ENCODE data around the gene NEK10.

Gene NEK10

DNA sequence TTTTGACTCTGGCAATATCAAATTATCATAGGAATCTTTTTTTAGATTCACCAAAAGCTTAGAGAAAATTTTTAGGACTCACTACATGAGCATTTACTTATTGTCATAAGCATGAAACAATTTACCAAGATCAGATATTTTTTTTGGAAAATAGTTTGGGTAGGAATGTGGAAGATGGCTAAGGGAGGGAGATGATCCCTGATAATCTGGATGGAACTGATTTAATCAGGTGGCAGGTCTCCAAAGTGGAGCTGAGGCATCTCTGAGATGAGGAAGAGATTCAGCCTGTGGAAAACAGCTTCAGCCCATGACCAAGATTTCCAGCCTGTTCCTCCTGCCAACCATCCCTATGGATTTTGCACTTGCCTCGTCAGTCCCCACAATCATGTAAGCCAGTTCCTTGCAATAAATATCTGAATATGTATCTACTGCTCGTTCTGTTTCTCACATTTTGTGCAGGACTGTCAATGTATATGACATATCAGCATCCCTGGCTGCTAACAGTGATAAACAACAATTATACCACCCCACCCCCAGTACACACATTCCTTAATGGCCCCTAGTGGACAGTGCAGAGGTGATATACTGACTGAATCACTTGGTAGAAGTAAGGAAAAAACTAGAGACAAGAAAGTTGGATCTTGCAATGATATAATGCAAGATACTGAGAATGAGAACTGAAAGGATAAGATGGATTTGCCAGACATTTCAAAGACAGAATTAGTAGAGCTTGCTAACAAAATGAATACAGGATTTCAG lies 183.8 kb downstream of the NEK10 start:
- no peak overlapping the region for H3K27ac ChIP-seq (ENCODE audit: poor library complexity, severe bottlenecking)
- TF ChIP-seq CTCF (IDR thresholded peaks at IDR 0.05; ENCODE audit: poor library complexity, severe bottlenecking) = no peak
- ATAC-seq (ENCODE audit: low read depth) = no peak
- H3K27me3 ChIP-seq (ENCODE audit: insufficient read depth, poor library complexity, severe bottlenecking) = peaks cover 3% of the 10 kb centered on the region
- H3K4me3 ChIP-seq (ENCODE audit: severe bottlenecking) = no peak overlapping the region
- DNase-seq (ENCODE audit: low spot score) = no peak
- H3K36me3 ChIP-seq (ENCODE audit: low read depth) = no peaks in the 10 kb centered on the region
- no peaks in the 10 kb centered on the region for H3K9me3 ChIP-seq (ENCODE audit: severe bottlenecking)
- no peaks in the 10 kb centered on the region for H3K4me1 ChIP-seq (ENCODE audit: insufficient read depth, poor library complexity, severe bottlenecking)

DNA sequence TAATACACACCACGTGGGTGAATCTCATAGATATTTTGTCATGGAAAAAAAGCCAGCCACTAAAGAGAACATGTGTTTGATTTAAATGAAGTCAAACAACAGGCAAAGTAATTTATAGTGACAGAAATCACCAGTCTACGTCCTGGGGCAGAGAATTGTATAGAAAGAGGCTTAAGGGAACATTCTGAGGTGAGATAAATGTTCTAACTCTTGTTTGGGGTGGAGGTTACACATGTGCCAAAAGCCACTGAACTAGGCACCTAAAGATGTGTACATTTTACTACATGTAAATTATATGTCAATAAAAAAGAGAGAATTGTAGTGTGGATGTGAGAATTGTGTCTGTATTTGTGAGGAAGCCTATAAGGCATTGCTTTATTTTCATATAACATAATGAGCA lies 184.9 kb downstream of the NEK10 start:
- DNase-seq (ENCODE audit: low spot score) (no peak), ATAC-seq (ENCODE audit: low read depth) (no peak)
- H3K27me3 ChIP-seq (ENCODE audit: insufficient read depth, poor library complexity, severe bottlenecking) = peaks cover 3% of the 10 kb centered on the region
- H3K4me3 ChIP-seq (ENCODE audit: severe bottlenecking) = no peak overlapping the region
- H3K36me3 ChIP-seq (ENCODE audit: low read depth) = no peaks in the 10 kb centered on the region
- no peak for TF ChIP-seq CTCF (IDR thresholded peaks at IDR 0.05; ENCODE audit: poor library complexity, severe bottlenecking)
- no peaks in the 10 kb centered on the region for H3K9me3 ChIP-seq (ENCODE audit: severe bottlenecking)
- H3K4me1 ChIP-seq (ENCODE audit: insufficient read depth, poor library complexity, severe bottlenecking) = no peaks in the 10 kb centered on the region
- H3K27ac ChIP-seq (ENCODE audit: poor library complexity, severe bottlenecking) = no peak overlapping the region

- TF ChIP-seq CTCF (IDR thresholded peaks at IDR 0.05; ENCODE audit: poor library complexity, severe bottlenecking) = no peak
- DNase-seq (ENCODE audit: low spot score) = no peak
- Histone ChIP-seq H3K27ac (ENCODE audit: poor library complexity, severe bottlenecking) (no peak overlapping the region), H3K36me3 (ENCODE audit: low read depth) (no peaks in the 10 kb centered on the region), H3K4me3 (ENCODE audit: severe bottlenecking) (no peak overlapping the region), H3K27me3 (ENCODE audit: insufficient read depth, poor library complexity, severe bottlenecking) (no peaks in the 10 kb centered on the region), H3K9me3 (ENCODE audit: severe bottlenecking) (no peaks in the 10 kb centered on the region), H3K4me1 (ENCODE audit: insufficient read depth, poor library complexity, severe bottlenecking) (no peaks in the 10 kb centered on the region)
- no peak for ATAC-seq (ENCODE audit: low read depth)
Observed at GRCh38 chr3:27176256-27176655, 192.9 kb downstream of the NEK10 start.

- DNase-seq (ENCODE audit: low spot score) (no peak), ATAC-seq (ENCODE audit: low read depth) (no peak)
- H3K4me1 ChIP-seq (ENCODE audit: insufficient read depth, poor library complexity, severe bottlenecking) = no peaks in the 10 kb centered on the region
- no peaks in the 10 kb centered on the region for H3K9me3 ChIP-seq (ENCODE audit: severe bottlenecking)
- H3K27ac ChIP-seq (ENCODE audit: poor library complexity, severe bottlenecking) = no peak overlapping the region
- no peak for TF ChIP-seq CTCF (IDR thresholded peaks at IDR 0.05; ENCODE audit: poor library complexity, severe bottlenecking)
- H3K36me3 ChIP-seq (ENCODE audit: low read depth) = no peaks in the 10 kb centered on the region
- no peak overlapping the region for H3K4me3 ChIP-seq (ENCODE audit: severe bottlenecking)
- no peaks in the 10 kb centered on the region for H3K27me3 ChIP-seq (ENCODE audit: insufficient read depth, poor library complexity, severe bottlenecking)
Observed at GRCh38 chr3:27174530-27174929, 194.7 kb downstream of the NEK10 start.

DNA sequence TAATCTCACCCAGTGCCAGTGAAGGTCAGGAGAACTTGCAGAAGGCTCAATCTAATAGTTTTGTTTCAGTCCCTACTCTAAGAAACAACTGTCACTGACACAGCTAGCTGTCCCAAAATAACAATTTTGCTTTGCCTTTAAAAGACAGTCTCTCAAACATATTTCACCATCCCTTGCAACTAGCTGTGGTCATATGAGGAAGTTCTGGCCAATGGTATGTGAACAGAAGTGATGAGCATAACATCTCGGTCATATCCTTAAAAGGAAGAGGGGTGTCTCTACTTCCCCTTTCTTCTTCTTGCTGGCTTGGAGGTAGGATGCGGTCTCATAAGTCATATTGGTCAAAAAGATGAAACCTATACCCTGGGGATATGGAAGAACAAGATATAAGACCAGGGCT lies 198.1 kb downstream of the NEK10 start:
- no peak for TF ChIP-seq CTCF (IDR thresholded peaks at IDR 0.05; ENCODE audit: poor library complexity, severe bottlenecking)
- Histone ChIP-seq H3K27ac (ENCODE audit: poor library complexity, severe bottlenecking) (no peak overlapping the region), H3K4me1 (ENCODE audit: insufficient read depth, poor library complexity, severe bottlenecking) (no peaks in the 10 kb centered on the region), H3K9me3 (ENCODE audit: severe bottlenecking) (no peaks in the 10 kb centered on the region), H3K36me3 (ENCODE audit: low read depth) (no peaks in the 10 kb centered on the region), H3K27me3 (ENCODE audit: insufficient read depth, poor library complexity, severe bottlenecking) (no peaks in the 10 kb centered on the region), H3K4me3 (ENCODE audit: severe bottlenecking) (no peak overlapping the region)
- no peak for DNase-seq (ENCODE audit: low spot score)
- ATAC-seq (ENCODE audit: low read depth) = no peak
